Measurements from ENCODE around the gene COBLL1.

- TF ChIP-seq ZNF140 (tag by site-specific recombination; IDR thresholded peaks at IDR 0.05) = no peak
- TF ChIP-seq ATF2 (tag by site-specific recombination; IDR thresholded peaks at IDR 0.05; ENCODE audit: low read depth) = no peak
- TF ChIP-seq, protein P1, sequence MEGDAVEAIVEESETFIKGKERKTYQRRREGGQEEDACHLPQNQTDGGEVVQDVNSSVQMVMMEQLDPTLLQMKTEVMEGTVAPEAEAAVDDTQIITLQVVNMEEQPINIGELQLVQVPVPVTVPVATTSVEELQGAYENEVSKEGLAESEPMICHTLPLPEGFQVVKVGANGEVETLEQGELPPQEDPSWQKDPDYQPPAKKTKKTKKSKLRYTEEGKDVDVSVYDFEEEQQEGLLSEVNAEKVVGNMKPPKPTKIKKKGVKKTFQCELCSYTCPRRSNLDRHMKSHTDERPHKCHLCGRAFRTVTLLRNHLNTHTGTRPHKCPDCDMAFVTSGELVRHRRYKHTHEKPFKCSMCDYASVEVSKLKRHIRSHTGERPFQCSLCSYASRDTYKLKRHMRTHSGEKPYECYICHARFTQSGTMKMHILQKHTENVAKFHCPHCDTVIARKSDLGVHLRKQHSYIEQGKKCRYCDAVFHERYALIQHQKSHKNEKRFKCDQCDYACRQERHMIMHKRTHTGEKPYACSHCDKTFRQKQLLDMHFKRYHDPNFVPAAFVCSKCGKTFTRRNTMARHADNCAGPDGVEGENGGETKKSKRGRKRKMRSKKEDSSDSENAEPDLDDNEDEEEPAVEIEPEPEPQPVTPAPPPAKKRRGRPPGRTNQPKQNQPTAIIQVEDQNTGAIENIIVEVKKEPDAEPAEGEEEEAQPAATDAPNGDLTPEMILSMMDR (tag by site-specific recombination; IDR thresholded peaks at IDR 0.05) = no peak
- TF ChIP-seq ZNF157 (tag by site-specific recombination; IDR thresholded peaks at IDR 0.05) = no peak
- TF ChIP-seq ZNF585B (tag by site-specific recombination; IDR thresholded peaks at IDR 0.05) = no peak
- no peak for TF ChIP-seq ZNF558 (tag by site-specific recombination; IDR thresholded peaks at IDR 0.05)
Observed at GRCh38 chr2:164714471-164714870, 127.2 kb downstream of the COBLL1 start.

Data from HEK293 (cell line).